ENCODE results near the gene SLC6A13. TPM values are rescaled to one million over a fixed set of nuclear protein-coding genes. Genes with fewer than 3 reads are reported as not detected.

The SLC6A13 gene
- total and polyA plus RNA-seq, 2 donors (not counting 3 experiments of a cell fraction or from before 2014, with no cell fraction given), result 0.14 TPM; not detected in 1

GRCh38 chr12:208813-209212 lies 53.8 kb downstream of the SLC6A13 start:
- no peak for TF ChIP-seq GATA2 (IDR thresholded peaks at IDR 0.05; ENCODE audit: insufficient read depth, insufficient read length, low read depth, low read length)
- TF ChIP-seq MYC (IDR thresholded peaks at IDR 0.05; ENCODE audit: low read depth, low read length), result no peak
- no peak for TF ChIP-seq MAX (IDR thresholded peaks at IDR 0.05; ENCODE audit: insufficient read depth, insufficient read length)
- no peak for TF ChIP-seq POLR2AphosphoS5 (IDR thresholded peaks at IDR 0.05; ENCODE audit: insufficient read depth, low read depth, low read length)
- TF ChIP-seq FOS (IDR thresholded peaks at IDR 0.05; ENCODE audit: borderline replicate concordance, insufficient read depth, low read length), result no peak
- no peak for TF ChIP-seq CTCF (IDR thresholded peaks at IDR 0.05; ENCODE audit: extremely low read depth in 1 of 2, insufficient read depth in 1 of 2, low read depth in 1 of 2, low read length in 2 of 2)
- TF ChIP-seq JUN (IDR thresholded peaks at IDR 0.05; ENCODE audit: borderline replicate concordance, insufficient read depth, insufficient read length, low read depth), result no peak
- no peak for TF ChIP-seq EZH2 (IDR thresholded peaks at IDR 0.05; ENCODE audit: borderline replicate concordance, low read depth, low read length, severe bottlenecking)
- TF ChIP-seq POLR2A (IDR thresholded peaks at IDR 0.05; ENCODE audit: low read depth, low read length), result no peak
- no peak overlapping the region for H2AFZ ChIP-seq (ENCODE audit: low read depth, low read length)
- FAIRE-seq, result no peak
- H3K4me1 ChIP-seq (ENCODE audit: control insufficient read depth, extremely low read depth, insufficient read depth, low read length), result no peaks in the 10 kb centered on the region
- no peak overlapping the region for H3K27ac ChIP-seq (ENCODE audit: insufficient read depth, low read depth, low read length)
- H3K9me1 ChIP-seq (replicated peaks; ENCODE audit: control insufficient read depth, extremely low read depth, insufficient read depth, low read length), result no peaks in the 10 kb centered on the region
- no peak for DNase-seq (ENCODE audit: low read depth, low spot score)
- no peak overlapping the region for H3K4me2 ChIP-seq (ENCODE audit: insufficient read depth, low read length)
- no peak overlapping the region for H3K4me3 ChIP-seq (replicated peaks in 1 of 3; ENCODE audit: insufficient read depth in 1 of 3, low read depth in 1 of 3, low read length in 3 of 3)
- POLR2A ChIA-PET, result no interaction called here
- intact Hi-C loops (cut with micrococcal nuclease) (no loop called here), dilution Hi-C loops (cut with MboI; ENCODE audit: extremely low pct_ligation_motif_present, low sequenced_read_pairs) (no loop called here)
- H3K79me2 ChIP-seq (ENCODE audit: control insufficient read depth, insufficient read depth, low read length), result no peaks in the 10 kb centered on the region
- no peaks in the 10 kb centered on the region for H3K36me3 ChIP-seq (ENCODE audit: control insufficient read depth in 2 of 2, extremely low read depth in 1 of 2, insufficient read depth in 2 of 2, low read length in 2 of 2)
- no TSS peak for BruUV-seq (replicated peaks)
- H3K9me3 ChIP-seq (replicated peaks; ENCODE audit: control insufficient read depth, insufficient read depth, low read length), result no peaks in the 10 kb centered on the region
- peaks cover 3 to 4% of the 10 kb centered on the region in 2 experiments for H3K27me3 ChIP-seq (ENCODE audit: control insufficient read depth in 2 of 2, insufficient read depth in 2 of 2, low read length in 2 of 2)
- CTCF ChIA-PET, result no interaction called here
- H4K20me1 ChIP-seq (replicated peaks; ENCODE audit: control insufficient read depth, extremely low read depth, insufficient read depth, low read length), result no peaks in the 10 kb centered on the region
- H3K9ac ChIP-seq (replicated peaks; ENCODE audit: extremely low read depth, insufficient read depth, low read length), result no peak overlapping the region

Measured in endothelial cell of umbilical vein (primary cell).